NCI-H2171 (cell line): ENCODE data around the gene SDR42E2.
"Not testable (repeated sequence)": the region's sequence is repeated elsewhere in the genome, so short reads cannot be mapped to it uniquely, and the experiment has no call there.

Experiments
- DNase-seq: peaks from one replicate; lab custom pipeline; 2025; lab: John Stamatoyannopoulos, UW

The SDR42E2 gene

GRCh38 chr16:22161999-22162655, at the start of gene SDR42E2:
TSS of gene SDR42E2 (plus strand) at chr16:22162506. CDS start at chr16:22165583, 3,077 bp downstream.
- peak; percentile 33 for DNase-seq

GRCh38 chr16:22116095-22116700, 46.1 kb upstream of the SDR42E2 start:
- no peak for DNase-seq

- no peak for DNase-seq
Observed at GRCh38 chr16:22117609-22118008, 44.7 kb upstream of the SDR42E2 start.

GRCh38 chr16:22120440-22120839, 41.9 kb upstream of the SDR42E2 start:
- no peak for DNase-seq

- DNase-seq, result no peak
Observed at GRCh38 chr16:22122239-22122638, 40.1 kb upstream of the SDR42E2 start.

- no peak for DNase-seq
Observed at GRCh38 chr16:22123146-22123545, 39.2 kb upstream of the SDR42E2 start.

GRCh38 chr16:22123759-22124490, 38.4 kb upstream of the SDR42E2 start:
- no peak for DNase-seq

- no peak for DNase-seq
Observed at GRCh38 chr16:22124583-22125284, 37.6 kb upstream of the SDR42E2 start.

GRCh38 chr16:22126037-22126558, 36.2 kb upstream of the SDR42E2 start:
- no peak for DNase-seq

- not testable (repeated sequence) for DNase-seq
Observed at GRCh38 chr16:22128537-22128936, 33.8 kb upstream of the SDR42E2 start.

- DNase-seq, result no peak
Observed at GRCh38 chr16:22130528-22130927, 31.8 kb upstream of the SDR42E2 start.

- DNase-seq, result no peak
Observed at GRCh38 chr16:22132801-22133200, 29.5 kb upstream of the SDR42E2 start.

GRCh38 chr16:22138482-22138881, 23.8 kb upstream of the SDR42E2 start:
- no peak for DNase-seq

- DNase-seq, result no peak
Observed at GRCh38 chr16:22139008-22139407, 23.3 kb upstream of the SDR42E2 start.

GRCh38 chr16:22139732-22140131, 22.6 kb upstream of the SDR42E2 start:
- no peak for DNase-seq

GRCh38 chr16:22141767-22142166, 20.5 kb upstream of the SDR42E2 start:
- no peak for DNase-seq

- no peak for DNase-seq
Observed at GRCh38 chr16:22144520-22144919, 17.8 kb upstream of the SDR42E2 start.

- DNase-seq, result no peak
Observed at GRCh38 chr16:22147853-22148252, 14.5 kb upstream of the SDR42E2 start.

GRCh38 chr16:22151246-22151998, 10.9 kb upstream of the SDR42E2 start:
- no peak for DNase-seq

- no peak for DNase-seq
Observed at GRCh38 chr16:22152316-22152715, 10.0 kb upstream of the SDR42E2 start.

GRCh38 chr16:22153078-22153477, 9.2 kb upstream of the SDR42E2 start:
- not testable (repeated sequence) for DNase-seq

- DNase-seq, result no peak
Observed at GRCh38 chr16:22161401-22161800, 905 bp upstream of the SDR42E2 start.
